DOHH2 (cell line): ENCODE results near the gene SPINT4.

Experiments
- EZH2phosphoT487 ChIP-seq: fragments of 200-600 bp; sonication (generic); IDR thresholded peaks from 2 replicates; pipeline ENCODE4 v1.6.1; 2017; ENCODE audit warnings: borderline replicate concordance, mild to moderate bottlenecking, antibody characterized with exemption, low read length, moderate library complexity, mixed read lengths
- TF ChIP-seq, protein P1 (sequence below): fragments of 200-600 bp; sonication (generic); IDR thresholded peaks from one replicate; pipeline ENCODE4 v1.5.1; 2014; ENCODE audit warnings: antibody characterized with exemption, mild to moderate bottlenecking, low read depth, low read length; ENCODE audit not compliant: poor library complexity, severe bottlenecking

- TF ChIP-seq, protein P1, sequence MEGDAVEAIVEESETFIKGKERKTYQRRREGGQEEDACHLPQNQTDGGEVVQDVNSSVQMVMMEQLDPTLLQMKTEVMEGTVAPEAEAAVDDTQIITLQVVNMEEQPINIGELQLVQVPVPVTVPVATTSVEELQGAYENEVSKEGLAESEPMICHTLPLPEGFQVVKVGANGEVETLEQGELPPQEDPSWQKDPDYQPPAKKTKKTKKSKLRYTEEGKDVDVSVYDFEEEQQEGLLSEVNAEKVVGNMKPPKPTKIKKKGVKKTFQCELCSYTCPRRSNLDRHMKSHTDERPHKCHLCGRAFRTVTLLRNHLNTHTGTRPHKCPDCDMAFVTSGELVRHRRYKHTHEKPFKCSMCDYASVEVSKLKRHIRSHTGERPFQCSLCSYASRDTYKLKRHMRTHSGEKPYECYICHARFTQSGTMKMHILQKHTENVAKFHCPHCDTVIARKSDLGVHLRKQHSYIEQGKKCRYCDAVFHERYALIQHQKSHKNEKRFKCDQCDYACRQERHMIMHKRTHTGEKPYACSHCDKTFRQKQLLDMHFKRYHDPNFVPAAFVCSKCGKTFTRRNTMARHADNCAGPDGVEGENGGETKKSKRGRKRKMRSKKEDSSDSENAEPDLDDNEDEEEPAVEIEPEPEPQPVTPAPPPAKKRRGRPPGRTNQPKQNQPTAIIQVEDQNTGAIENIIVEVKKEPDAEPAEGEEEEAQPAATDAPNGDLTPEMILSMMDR, result no peak
- no peak for TF ChIP-seq EZH2phosphoT487
Measured at GRCh38 chr20:45701873-45702272, 20.3 kb upstream of the SPINT4 start, which contains the start of gene WFDC13.
